WERI-Rb-1 (cell line): ENCODE data around the gene MTRF1.
"Not testable (repeated sequence)": the region's sequence is repeated elsewhere in the genome, so short reads cannot be mapped to it uniquely, and the experiment has no call there.

ENCODE experiments used
- DNase-seq: peaks from one replicate; pipeline ENCODE4 v3.0.0-alpha.2; 2020
- H3K27ac ChIP-seq: fragments of 250-450 bp; sonication (Bioruptor Pico); 2 replicates; pipeline ENCODE4 v1.5.1; 2020; ENCODE audit warnings: mild to moderate bottlenecking, moderate library complexity
- H3K27me3 ChIP-seq: fragments of 250-450 bp; sonication (Bioruptor Pico); 2 replicates; pipeline ENCODE4 v1.5.1; 2021; ENCODE audit warnings: mild to moderate bottlenecking, low read depth, moderate library complexity; ENCODE audit not compliant: insufficient read depth, severe bottlenecking
- H3K36me3 ChIP-seq: fragments of 250-450 bp; sonication (Bioruptor Pico); 2 replicates; pipeline ENCODE4 v1.5.1; 2020; ENCODE audit warnings: mild to moderate bottlenecking, moderate library complexity
- H3K4me3 ChIP-seq: 2 replicates; pipeline ENCODE4 v1.5.1; 2011; ENCODE audit warnings: low read depth, mild to moderate bottlenecking, control low read depth, low read length
- H3K9me3 ChIP-seq: fragments of 250-450 bp; sonication (Bioruptor Pico); 2 replicates; pipeline ENCODE4 v1.5.1; 2021; ENCODE audit warnings: mild to moderate bottlenecking, moderate library complexity; ENCODE audit not compliant: severe bottlenecking
- CTCF ChIP-seq: IDR thresholded peaks from 2 replicates; pipeline ENCODE4 v1.5.1; 2011; ENCODE audit warnings: low read depth, mild to moderate bottlenecking, control low read depth, inconsistent platforms, low read length

The MTRF1 gene

GRCh38 chr13:41286370-41286769, 23.0 kb upstream of the MTRF1 start:
- no peak for TF ChIP-seq CTCF
- H3K27me3 ChIP-seq: no peaks in the 10 kb centered on the region
- H3K27ac ChIP-seq: no peak overlapping the region
- H3K9me3 ChIP-seq: no peaks in the 10 kb centered on the region
- DNase-seq: no peak
- no peak overlapping the region for H3K4me3 ChIP-seq
- no peaks in the 10 kb centered on the region for H3K36me3 ChIP-seq

- Histone ChIP-seq H3K9me3 (no peaks in the 10 kb centered on the region), H3K27ac (no peak overlapping the region), H3K36me3 (no peaks in the 10 kb centered on the region), H3K4me3 (no peak overlapping the region), H3K27me3 (no peaks in the 10 kb centered on the region)
- TF ChIP-seq CTCF: no peak
- DNase-seq: no peak
Measured at GRCh38 chr13:41284512-41285288, 21.3 kb upstream of the MTRF1 start.

GRCh38 chr13:41282129-41282571, 18.8 kb upstream of the MTRF1 start:
- H3K27ac ChIP-seq: no peak overlapping the region
- H3K4me3 ChIP-seq: no peak overlapping the region
- no peaks in the 10 kb centered on the region for H3K36me3 ChIP-seq
- no peaks in the 10 kb centered on the region for H3K9me3 ChIP-seq
- DNase-seq: no peak
- H3K27me3 ChIP-seq: no peaks in the 10 kb centered on the region
- no peak for TF ChIP-seq CTCF

GRCh38 chr13:41279156-41279555, 15.8 kb upstream of the MTRF1 start:
- not testable (repeated sequence) for H3K36me3 ChIP-seq, H3K27me3 ChIP-seq, H3K4me3 ChIP-seq, H3K9me3 ChIP-seq, H3K27ac ChIP-seq, DNase-seq

- Histone ChIP-seq H3K9me3 (no peaks in the 10 kb centered on the region), H3K4me3 (no peak overlapping the region), H3K27me3 (no peaks in the 10 kb centered on the region), H3K27ac (no peak overlapping the region), H3K36me3 (no peaks in the 10 kb centered on the region)
- no peak for DNase-seq
- no peak for TF ChIP-seq CTCF
Measured at GRCh38 chr13:41276824-41277223, 13.4 kb upstream of the MTRF1 start.

GRCh38 chr13:41274881-41275280, 11.5 kb upstream of the MTRF1 start:
- TF ChIP-seq CTCF: no peak
- no peaks in the 10 kb centered on the region for H3K9me3 ChIP-seq
- no peak overlapping the region for H3K27ac ChIP-seq
- no peaks in the 10 kb centered on the region for H3K36me3 ChIP-seq
- H3K27me3 ChIP-seq: no peaks in the 10 kb centered on the region
- H3K4me3 ChIP-seq: no peak overlapping the region
- no peak for DNase-seq
